Erythroblast (primary cell): Measurements from ENCODE around the gene G0S2.

Experiments
- GATA1 ChIP-seq: IDR thresholded peaks from 2 replicates; pipeline ENCODE4 v1.6.1; 2011; ENCODE audit warnings: low read depth, mild to moderate bottlenecking, control low read depth, low read length, moderate library complexity
- POLR2A ChIP-seq: IDR thresholded peaks from 2 replicates; pipeline ENCODE4 v1.6.1; 2011; ENCODE audit warnings: mild to moderate bottlenecking, low read length

DNA sequence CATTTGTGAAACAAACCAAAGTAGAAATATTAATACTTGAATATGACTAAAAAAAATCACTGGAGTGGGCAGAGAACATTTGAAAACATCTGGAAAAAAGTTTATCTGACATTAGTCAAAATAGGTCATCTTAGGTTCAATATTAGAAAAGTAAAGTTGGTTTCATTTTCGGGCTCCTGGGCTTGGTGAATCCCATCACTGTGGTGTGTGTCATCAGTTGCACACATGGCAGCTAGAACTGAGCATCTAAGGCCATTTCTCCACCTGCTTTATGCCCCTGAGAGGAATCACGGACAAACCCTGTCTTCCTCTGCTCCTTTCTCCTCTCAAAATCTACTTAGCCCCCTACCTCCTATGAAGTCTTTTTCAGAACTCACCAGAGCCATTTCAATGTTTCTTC is 34.9 kb downstream of the G0S2 start:
- TF ChIP-seq POLR2A (no peak), GATA1 (no peak)
